HepG2 (cell line): ENCODE results near the gene BCL11B. TPM values are rescaled to one million over a fixed set of nuclear protein-coding genes. Genes with fewer than 3 reads are reported as not detected.

Experiments
- ATAC-seq: fragments of 200-7000 bp; cut with Tn5 transposase; 3 replicates; pipeline ENCODE4 v1.9.1; 2020; ENCODE audit warnings: mild to moderate bottlenecking, moderate library complexity
- BruUV-seq: library from RNA; stranded (reverse); fragments of 400-500 nt; replicated peaks from 2 replicates; lab custom pipeline; 2021; lab: Mats Ljungman, UMichigan
- CTCF ChIA-PET: fragments of 300-600 bp; formaldehyde crosslinking; extraction: SDS; loops from one replicate; lab custom pipeline; 2021; ENCODE audit warnings: low total read pairs, inconsistent platforms, low intra/inter-chr PET ratio; lab: Yijun Ruan, JAX
- POLR2A ChIA-PET: fragments of 350-600 bp; sonication (Branson Sonifier 250); formaldehyde crosslinking; loops from one replicate; lab custom pipeline; 2020; ENCODE audit warnings: antibody characterized with exemption, inconsistent platforms; lab: Yijun Ruan, JAX
- DNase-seq: peaks from one replicate; pipeline ENCODE4 v3.0.0-alpha.2; 2015; ENCODE audit warnings: low spot score
- FAIRE-seq: peaks from 3 replicates; lab custom pipeline; 2011; peaks lifted over from hg19 to GRCh38; lab: Jason Lieb, UNC
- H2AFZ ChIP-seq: one replicate; pipeline ENCODE4 v1.6.1; 2011; ENCODE audit warnings: low read length, inconsistent platforms
- H3K27ac ChIP-seq: fragments of 300-600 bp; 3 replicates; pipeline ENCODE4 v1.8.0; 2011; ENCODE audit warnings: mixed run types, mild to moderate bottlenecking, mixed read lengths, low read length, inconsistent platforms; ENCODE audit not compliant: insufficient read depth; ENCODE audit errors: extremely low read length
- H3K27me3 ChIP-seq, 2 experiments: fragments of 200-600 bp in 1 of 2; 2 replicates in 1 of 2; 3 replicates in 1 of 2; pipeline versions ENCODE4 v1.6.0 to v1.8.0; 2011; ENCODE audit warnings: low read length in 2 of 2, mild to moderate bottlenecking in 2 of 2, moderate library complexity in 2 of 2, inconsistent platforms in 1 of 2; ENCODE audit not compliant: insufficient read depth in 2 of 2, control insufficient read depth in 1 of 2
- H3K36me3 ChIP-seq, 2 experiments: fragments of 200-600 bp in 1 of 2; replicated peaks in 1 of 2; 2 replicates in 1 of 2; 3 replicates in 1 of 2; pipeline versions ENCODE4 v1.5.1 to v1.8.0; 2011; ENCODE audit warnings: low read length in 2 of 2, inconsistent platforms in 1 of 2; ENCODE audit not compliant: insufficient read depth in 2 of 2, control insufficient read depth in 1 of 2
- H3K4me1 ChIP-seq: 2 replicates; pipeline ENCODE4 v1.5.1; 2012; ENCODE audit warnings: low read length, inconsistent platforms; ENCODE audit not compliant: insufficient read depth
- H3K4me2 ChIP-seq: 2 replicates; pipeline ENCODE4 v1.6.0; 2011; ENCODE audit warnings: low read depth, low read length, inconsistent platforms
- H3K4me3 ChIP-seq, 3 experiments: fragments of 200-600 bp in 1 of 3; sonication (generic), shearing (Covaris generic) in 1 of 3; replicated peaks in 1 of 3; 2 replicates each; pipeline ENCODE4 v1.5.1; 2011 to 2016; ENCODE audit warnings: low read length in 3 of 3, inconsistent platforms in 2 of 3, low read depth in 2 of 3, mild to moderate bottlenecking in 2 of 3, control low read depth in 1 of 3, mixed read lengths in 1 of 3; ENCODE audit not compliant: insufficient read depth in 1 of 3
- H3K79me2 ChIP-seq: one replicate; pipeline ENCODE4 v1.6.1; 2011; ENCODE audit warnings: low read length, inconsistent platforms; ENCODE audit not compliant: insufficient read depth
- H3K9ac ChIP-seq: 2 replicates; pipeline ENCODE4 v1.6.0; 2011; ENCODE audit warnings: mild to moderate bottlenecking, low read depth, low read length, inconsistent platforms; ENCODE audit not compliant: insufficient read depth
- H3K9me3 ChIP-seq: 2 replicates; pipeline ENCODE4 v1.5.1; 2012; ENCODE audit warnings: mild to moderate bottlenecking, low read length
- H4K20me1 ChIP-seq: 2 replicates; pipeline ENCODE4 v1.6.0; 2011; ENCODE audit warnings: inconsistent platforms, mild to moderate bottlenecking, low read length, moderate library complexity; ENCODE audit not compliant: insufficient read depth
- IRF9 ChIP-seq: sonication (generic); formaldehyde crosslinking; IDR thresholded peaks from 2 replicates; pipeline ENCODE4 v1.8.0; 2022; ENCODE audit warnings: missing genetic modification reagents, mild to moderate bottlenecking, borderline replicate concordance
- KAT2B ChIP-seq: fragments of 150-350 bp; IDR thresholded peaks from 2 replicates; pipeline ENCODE4 v1.6.1; 2014; ENCODE audit warnings: low read depth, low read length, borderline replicate concordance
- NPAS2 ChIP-seq: sonication (generic); formaldehyde crosslinking; IDR thresholded peaks from 2 replicates; pipeline ENCODE4 v1.8.0; 2022; ENCODE audit warnings: mild to moderate bottlenecking, missing genetic modification reagents, borderline replicate concordance
- NR0B2 ChIP-seq: sonication (generic); formaldehyde crosslinking; IDR thresholded peaks from 2 replicates; pipeline ENCODE4 v1.4.0; 2020; ENCODE audit warnings: mild to moderate bottlenecking, missing genetic modification reagents
- SOX13 ChIP-seq, 3 experiments: fragments of 450-650 bp in 1 of 3; sonication (generic) in 1 of 3; formaldehyde crosslinking in 1 of 3; IDR thresholded peaks in 2 of 3; conservative IDR thresholded peaks in 1 of 3; 2 replicates each; pipeline versions ENCODE4 v1.5.0 to v1.6.1; 2016 to 2020; ENCODE audit warnings: antibody characterized with exemption in 1 of 3, mild to moderate bottlenecking in 1 of 3, missing compliant biosample characterization in 1 of 3, missing genetic modification reagents in 1 of 3, moderate library complexity in 1 of 3
- SP1 ChIP-seq, 2 experiments: fragments of 450-650 bp in 1 of 2; sonication (generic) in 1 of 2; formaldehyde crosslinking in 1 of 2; IDR thresholded peaks; 2 replicates each; pipeline versions ENCODE4 v1.4.0 to v1.6.1; 2016 to 2020; ENCODE audit warnings: missing genetic modification reagents in 1 of 2
- TP53 ChIP-seq: sonication (generic); formaldehyde crosslinking; conservative IDR thresholded peaks from 2 replicates; pipeline ENCODE4 v1.4.0; 2020; ENCODE audit warnings: missing genetic modification reagents
- ZNF138 ChIP-seq: sonication (generic); formaldehyde crosslinking; IDR thresholded peaks from 2 replicates; pipeline ENCODE4 v1.5.0; 2020; ENCODE audit warnings: mild to moderate bottlenecking, low read depth, missing genetic modification reagents
- ZNF17 ChIP-seq: sonication (generic); formaldehyde crosslinking; IDR thresholded peaks from 2 replicates; pipeline ENCODE4 v1.5.0; 2020; ENCODE audit warnings: mild to moderate bottlenecking, missing genetic modification reagents
- ZNF326 ChIP-seq: sonication (generic); formaldehyde crosslinking; IDR thresholded peaks from 2 replicates; pipeline ENCODE4 v1.4.0; 2020; ENCODE audit warnings: missing genetic modification reagents, borderline replicate concordance
- ZNF430 ChIP-seq: sonication (generic); formaldehyde crosslinking; IDR thresholded peaks from 2 replicates; pipeline ENCODE4 v1.9.0; 2021; ENCODE audit warnings: mild to moderate bottlenecking, missing genetic modification reagents
- ZNF879 ChIP-seq: sonication (generic); formaldehyde crosslinking; IDR thresholded peaks from 2 replicates; pipeline ENCODE4 v1.8.1; 2023; ENCODE audit warnings: missing genetic modification reagents
- WGBS: methylation state at CpG from one replicate; pipeline ENCODE4 v1.1.6; 2017; ENCODE audit warnings: low lambda C conversion rate; 5-methylcytosine and 5-hydroxymethylcytosine counted together
- in situ Hi-C: cut with HindIII; loops from 2 replicates; pipeline ENCODE4 v1.10.0; 2017; ENCODE audit warnings: low pct_unique_long_range_greater_than_20kb; ENCODE audit not compliant: extremely low pct_ligation_motif_present
- intact Hi-C: fragments of 100-400 bp; cut with micrococcal nuclease; formaldehyde crosslinking; loops from one replicate; pipeline ENCODE4 v1.10.0; 2022; ENCODE audit not compliant: unreplicated experiment
- polyA plus RNA-seq, 8 experiments: library from polyadenylated mRNA; depleted of rRNA in 3 of 8; stranded (reverse) in 7 of 8; unstranded in 1 of 8; fragments of >200 nt; fragmentation: Illumina TruSeq in 4 of 8; extraction: Trizol in 4 of 8; gene quantifications; 2 replicates each; pipeline versions ENCODE4 v1.2.1 to v1.2.3, GENCODE V29; 2011 to 2016; ENCODE audit warnings: low read depth in 4 of 8, missing spikeins in 1 of 8, mixed read lengths in 1 of 8; ENCODE audit not compliant: insufficient read depth in 1 of 8
- total RNA-seq, 5 experiments: library from RNA; depleted of rRNA; stranded (reverse); fragments of >200 nt; fragmentation: Illumina TruSeq; extraction: Trizol; gene quantifications; 2 replicates each; pipeline ENCODE4 v1.2.3, GENCODE V29; 2016; ENCODE audit warnings: low read depth in 1 of 5
- TF ChIP-seq, protein P1 (sequence below): sonication (generic); formaldehyde crosslinking; IDR thresholded peaks from 2 replicates; pipeline ENCODE4 v1.4.0; 2020; ENCODE audit warnings: low read depth, mild to moderate bottlenecking, missing genetic modification reagents

BCL11B gene
- total and polyA plus RNA-seq, 2 of the 13 experiments (the other 11 are each of a cell fraction or from before 2014, with no cell fraction given), result not detected

DNA sequence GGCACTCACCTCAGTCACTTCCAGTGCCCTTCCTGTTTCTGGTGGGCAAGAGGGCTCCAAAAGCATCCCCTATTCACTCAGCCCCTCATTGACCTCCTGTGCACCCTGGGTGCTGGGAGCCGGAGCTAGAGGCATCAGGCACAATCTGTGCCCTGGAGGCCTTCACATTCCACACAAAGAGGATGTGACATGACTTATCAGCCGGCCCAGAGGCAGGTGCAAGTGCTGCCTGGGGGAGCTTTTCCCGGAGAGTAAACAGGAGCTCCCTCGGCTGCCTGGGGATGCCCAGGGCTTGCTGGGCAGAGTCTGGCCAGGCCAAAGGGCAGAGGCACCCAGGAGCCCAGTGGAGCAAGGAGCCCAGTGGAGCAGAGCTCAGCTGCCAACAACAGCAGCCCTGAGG is 64.5 kb downstream of the BCL11B start:
- Histone ChIP-seq H3K9ac (no peak overlapping the region), H3K4me3 (no peak overlapping the region), H3K27ac (no peak overlapping the region), H3K4me2 (no peak overlapping the region), H3K36me3 (no peaks in the 10 kb centered on the region), H3K27me3 (peaks cover 2 to 42% of the 10 kb centered on the region in 2 experiments; a peak in 4 of 5 replicates), H3K4me1 (no peaks in the 10 kb centered on the region), H3K9me3 (no peaks in the 10 kb centered on the region), H3K79me2 (no peaks in the 10 kb centered on the region), H2AFZ (no peak overlapping the region), H4K20me1 (no peaks in the 10 kb centered on the region)
- intact Hi-C loops, result no loop called here
- WGBS, result 0% methylated on average over 1 of the region's 4 CpGs
- ChIA-PET POLR2A (no interaction called here), CTCF (no interaction called here)
- BruUV-seq, result no TSS peak
- ATAC-seq, result no peak; the same call in 1 of the 3 replicates
- no peak for FAIRE-seq
- no peak for DNase-seq
- in situ Hi-C loops, result no loop called here
- TF ChIP-seq, protein P1, sequence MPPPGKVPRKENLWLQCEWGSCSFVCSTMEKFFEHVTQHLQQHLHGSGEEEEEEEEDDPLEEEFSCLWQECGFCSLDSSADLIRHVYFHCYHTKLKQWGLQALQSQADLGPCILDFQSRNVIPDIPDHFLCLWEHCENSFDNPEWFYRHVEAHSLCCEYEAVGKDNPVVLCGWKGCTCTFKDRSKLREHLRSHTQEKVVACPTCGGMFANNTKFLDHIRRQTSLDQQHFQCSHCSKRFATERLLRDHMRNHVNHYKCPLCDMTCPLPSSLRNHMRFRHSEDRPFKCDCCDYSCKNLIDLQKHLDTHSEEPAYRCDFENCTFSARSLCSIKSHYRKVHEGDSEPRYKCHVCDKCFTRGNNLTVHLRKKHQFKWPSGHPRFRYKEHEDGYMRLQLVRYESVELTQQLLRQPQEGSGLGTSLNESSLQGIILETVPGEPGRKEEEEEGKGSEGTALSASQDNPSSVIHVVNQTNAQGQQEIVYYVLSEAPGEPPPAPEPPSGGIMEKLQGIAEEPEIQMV (CRISPR knock-in tag), result no peak
- no peak for TF ChIP-seq NPAS2
- TF ChIP-seq SOX13 (IDR thresholded peaks at IDR 0.05), result no peak
- no peak for TF ChIP-seq SOX13 (CRISPR knock-in tag; conservative IDR thresholded peaks at IDR 0.05 in 1 of 2, IDR thresholded peaks at IDR 0.05 in 1 of 2)
- no peak for TF ChIP-seq IRF9 (CRISPR knock-in tag)
- TF ChIP-seq, all 625 proteins: peak for 0

GRCh38 chr14:99206090-99206489 is 65.9 kb downstream of the BCL11B start:
- ATAC-seq, result no peak
- H3K9ac ChIP-seq, result no peak overlapping the region
- WGBS, result 0% methylated on average over 4 of the region's 4 CpGs
- FAIRE-seq, result no peak
- in situ Hi-C loops, result no loop called here
- H3K27ac ChIP-seq, result no peak overlapping the region
- H4K20me1 ChIP-seq, result no peaks in the 10 kb centered on the region
- BruUV-seq, result no TSS peak
- POLR2A ChIA-PET, result no interaction called here
- no peaks in the 10 kb centered on the region for H3K79me2 ChIP-seq
- no peak for DNase-seq
- H3K27me3 ChIP-seq, result peaks cover 2 to 35% of the 10 kb centered on the region in 2 experiments; a peak in 4 of 5 replicates
- H3K4me2 ChIP-seq, result no peak overlapping the region
- H3K4me1 ChIP-seq, result no peaks in the 10 kb centered on the region
- H3K36me3 ChIP-seq, result no peaks in the 10 kb centered on the region
- CTCF ChIA-PET, result no interaction called here
- intact Hi-C loops, result no loop called here
- no peak overlapping the region for H3K4me3 ChIP-seq
- H2AFZ ChIP-seq, result no peak overlapping the region
- no peaks in the 10 kb centered on the region for H3K9me3 ChIP-seq
- TF ChIP-seq ZNF879, result no peak
- TF ChIP-seq SP1 (IDR thresholded peaks at IDR 0.05), result no peak
- TF ChIP-seq SP1 (CRISPR knock-in tag; IDR thresholded peaks at IDR 0.05), result no peak
- no peak for TF ChIP-seq NR0B2 (CRISPR knock-in tag)
- no peak for TF ChIP-seq ZNF326 (CRISPR knock-in tag)
- TF ChIP-seq ZNF17 (CRISPR knock-in tag), result no peak
- no peak for TF ChIP-seq ZNF138 (CRISPR knock-in tag)
- TF ChIP-seq TP53 (CRISPR knock-in tag), result no peak
- TF ChIP-seq KAT2B, result no peak
- TF ChIP-seq ZNF430 (CRISPR knock-in tag), result no peak
